Measurements from ENCODE around the gene OR2T11.
"Not testable (repeated sequence)": the region's sequence is repeated elsewhere in the genome, so short reads cannot be mapped to it uniquely, and the experiment has no call there.

The OR2T11 gene, protein sequence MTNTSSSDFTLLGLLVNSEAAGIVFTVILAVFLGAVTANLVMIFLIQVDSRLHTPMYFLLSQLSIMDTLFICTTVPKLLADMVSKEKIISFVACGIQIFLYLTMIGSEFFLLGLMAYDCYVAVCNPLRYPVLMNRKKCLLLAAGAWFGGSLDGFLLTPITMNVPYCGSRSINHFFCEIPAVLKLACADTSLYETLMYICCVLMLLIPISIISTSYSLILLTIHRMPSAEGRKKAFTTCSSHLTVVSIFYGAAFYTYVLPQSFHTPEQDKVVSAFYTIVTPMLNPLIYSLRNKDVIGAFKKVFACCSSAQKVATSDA

DNA sequence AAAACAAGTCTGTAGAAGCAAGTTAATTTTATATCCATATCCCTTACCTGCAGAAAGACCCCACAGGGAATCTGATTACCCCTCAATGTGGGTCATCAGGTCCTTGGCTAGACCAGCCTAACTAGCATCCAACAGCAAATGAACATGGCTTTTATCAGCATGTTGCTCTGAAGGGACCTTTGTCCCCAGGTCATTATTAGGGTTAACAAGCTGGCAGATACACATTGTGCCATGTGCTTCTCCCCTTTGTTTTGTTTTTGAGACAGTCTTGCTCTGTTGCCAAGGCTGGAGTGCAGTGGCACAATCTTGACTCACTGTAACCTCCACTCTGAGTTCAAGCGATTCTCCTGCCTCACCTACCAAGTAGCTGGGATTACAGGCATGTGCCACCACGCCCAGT, at the start of gene OR2T11:
Gene OR2T11 (minus strand): TSS at position 101 of the 400 bp plus-strand sequence. CDS start 7,963 bp downstream, outside the sequence.
- DNase-seq = not testable (repeated sequence)

- DNase-seq = no peak
Measured at GRCh38 chr1:248681651-248682050, 46.8 kb upstream of the OR2T11 start.

GRCh38 chr1:248670003-248670402, 35.1 kb upstream of the OR2T11 start:
- DNase-seq = no peak

GRCh38 chr1:248663453-248664328, 28.8 kb upstream of the OR2T11 start:
- not testable (repeated sequence) for DNase-seq

GRCh38 chr1:248656797-248657196, 21.9 kb upstream of the OR2T11 start:
- DNase-seq = not testable (repeated sequence)

DNA sequence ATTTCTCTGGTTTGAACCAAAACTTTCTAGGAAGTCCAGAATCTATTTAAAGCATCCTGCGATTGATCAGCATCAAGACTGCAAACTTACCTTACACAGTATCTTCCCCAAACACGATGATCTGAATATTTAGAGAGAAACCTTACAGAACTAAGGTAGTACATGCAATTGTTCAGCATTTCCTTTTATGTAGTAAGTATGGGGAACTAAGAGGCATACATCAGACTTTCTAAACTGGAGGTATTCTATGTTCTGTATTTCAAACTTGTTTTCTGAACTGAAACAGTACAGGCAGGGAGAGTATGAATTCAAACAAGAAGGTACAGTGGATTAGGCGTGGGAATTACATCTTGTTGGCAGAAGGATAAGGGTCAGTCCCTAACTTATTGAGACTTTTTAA, 20.5 kb upstream of the OR2T11 start, which contains the start of gene OR2T27:
Gene OR2T27 (minus strand): TSS at position 175 of the 400 bp plus-strand sequence. CDS start 4,644 bp downstream, outside the sequence.
- DNase-seq = not testable (repeated sequence)

GRCh38 chr1:248648770-248649536, 14.1 kb upstream of the OR2T11 start:
- not testable (repeated sequence) for DNase-seq

GRCh38 chr1:248645178-248645577, 10.3 kb upstream of the OR2T11 start, which contains the start of gene OR2T35:
Gene OR2T35, minus strand, starts transcription at chr1:248645278. Its CDS starts 6,020 bp downstream, at chr1:248639258.
- not testable (repeated sequence) for DNase-seq

DNA sequence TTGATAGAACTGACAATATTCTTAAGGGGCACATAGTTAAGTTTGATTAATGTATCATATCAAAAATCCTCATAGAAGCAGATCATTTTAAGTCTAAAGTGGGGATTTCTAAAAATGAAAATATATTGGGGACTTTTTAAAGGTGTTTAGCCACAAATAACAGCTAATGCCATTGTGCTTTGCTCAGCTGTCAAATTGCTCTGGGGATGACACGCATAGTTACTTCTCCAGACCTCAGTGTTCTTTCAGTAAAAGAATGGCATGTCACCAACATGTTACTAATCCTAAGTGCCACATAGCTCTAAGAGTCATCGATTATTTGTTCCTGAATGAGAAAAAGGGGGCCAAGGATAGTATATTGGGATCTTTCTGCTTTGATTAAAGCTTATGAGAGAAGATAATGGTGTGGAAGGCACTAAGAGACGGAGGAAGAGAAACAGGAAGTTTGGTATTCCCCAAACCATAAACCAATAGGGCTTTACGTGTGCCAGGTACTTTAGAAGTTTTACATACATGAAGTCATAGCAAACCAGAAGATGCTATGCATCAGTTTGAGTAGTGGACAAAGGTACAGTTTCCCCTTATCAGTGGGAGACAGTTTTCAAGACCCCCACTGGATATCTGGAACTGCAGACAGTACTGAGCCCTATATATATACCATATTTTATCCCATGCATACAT, 8.2 kb upstream of the OR2T11 start:
- not testable (repeated sequence) for DNase-seq

DNA sequence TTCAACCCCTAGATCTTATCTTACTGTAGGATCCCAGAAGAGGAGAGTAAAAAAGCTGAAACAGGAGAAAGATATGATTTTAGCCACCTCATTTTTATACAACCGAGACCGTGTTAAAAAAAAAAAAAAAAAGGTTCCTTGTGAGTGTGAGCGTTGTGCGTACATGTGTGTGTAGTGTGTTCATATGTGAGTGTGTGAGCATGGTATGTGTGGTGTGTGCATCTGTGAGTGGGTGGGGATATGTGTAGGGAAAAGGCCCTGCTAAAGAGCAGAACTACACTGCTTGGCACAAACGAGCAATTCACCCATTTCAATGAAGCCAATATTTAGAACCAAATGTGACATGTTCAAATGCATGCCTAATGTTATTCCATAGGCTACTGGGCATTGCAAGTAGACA, 6.7 kb upstream of the OR2T11 start:
- DNase-seq = not testable (repeated sequence)

- DNase-seq = not testable (repeated sequence)
Measured at GRCh38 chr1:248640906-248641305, 6.0 kb upstream of the OR2T11 start.

GRCh38 chr1:248639652-248640051, 4.8 kb upstream of the OR2T11 start:
- DNase-seq = not testable (repeated sequence)

DNA sequence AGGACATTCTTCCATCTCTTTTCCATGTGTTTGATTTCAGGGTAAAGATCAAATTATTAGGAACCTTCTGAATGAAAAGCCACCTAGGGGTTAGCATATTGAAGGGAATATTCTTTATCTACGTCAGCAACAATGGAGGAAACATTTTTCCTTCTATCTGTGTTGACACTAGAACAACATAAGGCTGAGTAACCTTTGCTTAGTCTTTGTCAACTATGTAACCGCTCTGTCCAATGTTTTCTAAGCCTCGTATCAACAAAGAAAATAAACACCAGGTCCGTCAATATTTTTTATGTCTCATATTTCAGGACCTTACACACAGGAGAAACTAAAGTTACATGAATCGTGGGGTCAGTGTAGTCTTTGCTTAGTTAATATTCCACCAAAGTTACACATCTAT, 1.7 kb upstream of the OR2T11 start:
- not testable (repeated sequence) for DNase-seq

GRCh38 chr1:248631354-248632008, 3.4 kb downstream of the OR2T11 start:
- no peak for DNase-seq

DNA sequence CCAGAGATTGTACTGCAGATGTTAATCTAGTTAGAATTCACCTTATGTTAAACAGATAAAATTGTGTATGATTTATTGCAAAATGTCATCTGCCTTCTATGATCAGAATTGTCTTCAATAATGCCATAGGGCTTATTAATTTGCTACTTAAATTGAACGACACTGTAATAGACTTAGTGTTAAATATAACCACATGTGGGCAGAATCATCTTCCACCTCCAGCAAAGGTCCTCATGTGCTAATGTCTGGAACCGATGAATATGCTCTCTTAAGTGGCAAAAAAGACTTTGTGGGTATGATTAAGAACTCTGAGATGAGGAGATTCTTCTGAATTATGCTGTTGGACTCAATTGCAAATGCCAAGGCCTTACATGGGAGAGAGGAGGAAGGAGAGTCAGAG, 4.3 kb downstream of the OR2T11 start:
- no peak for DNase-seq

GRCh38 chr1:248627971-248628844, 6.7 kb downstream of the OR2T11 start:
- no peak for DNase-seq

DNA sequence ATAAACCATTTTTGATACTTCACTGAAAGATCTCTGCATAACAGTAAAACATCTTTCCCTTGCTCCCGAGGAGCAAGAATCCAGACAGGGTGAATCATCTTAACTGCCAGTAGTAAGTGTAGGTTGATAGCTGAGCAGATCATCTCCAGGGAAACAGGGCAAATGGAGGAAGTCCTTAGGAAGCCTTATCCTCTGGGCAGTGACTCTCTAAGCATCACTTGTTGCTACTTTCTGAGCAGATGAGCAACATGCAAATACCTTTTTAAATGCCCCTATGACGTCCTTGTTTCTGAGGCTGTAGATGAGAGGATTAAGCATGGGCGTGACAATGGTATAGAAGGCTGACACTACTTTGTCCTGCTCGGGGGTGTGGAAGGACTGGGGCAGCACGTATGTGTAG, 8.9 kb downstream of the OR2T11 start:
- no peak for DNase-seq

DNA sequence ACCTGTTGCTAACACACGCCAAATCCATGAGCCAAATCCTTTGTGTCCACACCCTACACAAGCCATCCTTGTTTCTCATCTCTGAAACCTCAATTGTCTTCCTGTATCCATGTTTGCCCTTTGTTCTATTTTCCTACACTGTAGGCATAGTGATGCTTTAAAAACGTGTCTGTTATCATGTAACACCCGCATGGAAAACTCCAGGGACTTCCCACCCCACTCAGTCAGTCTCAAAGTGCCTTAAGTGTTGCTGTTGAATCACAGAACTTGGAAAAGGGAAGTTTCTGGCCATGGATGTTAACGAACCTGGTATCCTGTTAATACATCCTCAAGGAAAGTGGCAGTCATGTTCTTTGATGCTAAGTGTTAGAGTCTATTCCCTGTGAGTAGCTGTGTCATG, 9.7 kb downstream of the OR2T11 start:
- DNase-seq = no peak

GRCh38 chr1:248622570-248623001, 12.3 kb downstream of the OR2T11 start:
- no peak for DNase-seq

- DNase-seq = no peak
Measured at GRCh38 chr1:248621770-248622169, 13.1 kb downstream of the OR2T11 start.
